B cell (primary cell): Measurements from ENCODE around the gene FRMD3. TPM values are rescaled to one million over a fixed set of nuclear protein-coding genes. Genes with fewer than 3 reads are reported as not detected.

ENCODE experiments used
- ATAC-seq: fragments of 200-7000 bp; cut with Tn5 transposase; one replicate; pipeline ENCODE4 v1.10.0; 2021; ENCODE audit warnings: low read depth, mild to moderate bottlenecking, moderate number of reproducible peaks, moderate library complexity
- CTCF ChIA-PET: fragments of 350-600 bp; sonication (Branson Sonifier 250); formaldehyde crosslinking; loops from one replicate; lab custom pipeline; 2021; ENCODE audit warnings: antibody characterized with exemption, inconsistent platforms; lab: Charles Lee
- POLR2A ChIA-PET: fragments of 350-600 bp; sonication (Branson Sonifier 250); formaldehyde crosslinking; loops from one replicate; lab custom pipeline; 2021; ENCODE audit warnings: antibody characterized with exemption; lab: Charles Lee
- DNase-seq: peaks from one replicate; pipeline ENCODE4 v3.0.0; 2013
- H2AFZ ChIP-seq: 2 replicates; pipeline ENCODE4 v1.6.1; 2012; ENCODE audit warnings: mild to moderate bottlenecking, low read depth, low read length; ENCODE audit not compliant: insufficient read depth, poor library complexity, severe bottlenecking
- H3K27ac ChIP-seq, 2 donors: 1 replicate in 1 of 2; 2 replicates in 1 of 2; pipeline ENCODE4 v1.5.1; 2012 to 2013; ENCODE audit warnings: low read length in 2 of 2, mild to moderate bottlenecking in 2 of 2, moderate library complexity in 1 of 2
- H3K27me3 ChIP-seq, 4 experiments: fragments of 200-600 bp in 1 of 4; sonication (generic) in 1 of 4; replicated peaks in 1 of 4; 1 replicate in 2 of 4; 2 replicates in 2 of 4; pipeline versions ENCODE4 v1.6.1 to v1.7.0; 2013 to 2016; ENCODE audit warnings: low read length in 3 of 4, mild to moderate bottlenecking in 2 of 4, mixed read lengths in 1 of 4, moderate library complexity in 1 of 4; ENCODE audit not compliant: insufficient read depth in 4 of 4, control insufficient read depth in 3 of 4; ENCODE audit errors: control extremely low read depth in 1 of 4
- H3K36me3 ChIP-seq, 2 experiments: replicated peaks in 1 of 2; 1 replicate in 1 of 2; 2 replicates in 1 of 2; pipeline versions ENCODE4 v1.6.1 to v1.7.1; 2013; ENCODE audit warnings: low read length in 1 of 2; ENCODE audit not compliant: insufficient read depth in 2 of 2, control insufficient read depth in 1 of 2; ENCODE audit errors: control extremely low read depth in 1 of 2, extremely low read depth in 1 of 2
- H3K4me1 ChIP-seq, 2 donors: fragments of 200-600 bp in 1 of 2; sonication (generic) in 1 of 2; 1 replicate in 1 of 2; 2 replicates in 1 of 2; pipeline versions ENCODE4 v1.5.1 to v1.6.1; 2013 to 2017; ENCODE audit warnings: low read length in 2 of 2; ENCODE audit not compliant: control insufficient read depth in 2 of 2, insufficient read depth in 2 of 2
- H3K4me2 ChIP-seq: replicated peaks from 2 replicates; pipeline ENCODE3; 2012; ENCODE audit warnings: mild to moderate bottlenecking, low read depth, low read length; ENCODE audit not compliant: poor library complexity, severe bottlenecking
- H3K4me3 ChIP-seq, 5 experiments: fragments of 200-600 bp in 1 of 5; sonication (generic) in 1 of 5; 1 replicate in 3 of 5; 2 replicates in 2 of 5; pipeline versions ENCODE4 v1.5.1 to v1.7.0; 2011 to 2016; ENCODE audit warnings: low read length in 4 of 5, mild to moderate bottlenecking in 4 of 5, low read depth in 2 of 5, control low read depth in 1 of 5, moderate library complexity in 1 of 5; ENCODE audit not compliant: insufficient read depth in 1 of 5; ENCODE audit errors: control extremely low read depth in 1 of 5, extremely low read depth in 1 of 5
- H3K79me2 ChIP-seq: fragments of 200-600 bp; sonication (generic); one replicate; pipeline ENCODE4 v1.6.0; 2016; ENCODE audit warnings: low read length; ENCODE audit not compliant: control insufficient read depth, insufficient read depth
- H3K9ac ChIP-seq: fragments of 200-600 bp; sonication (generic); 2 replicates; pipeline ENCODE4 v1.6.1; 2017; ENCODE audit warnings: mild to moderate bottlenecking, low read length, moderate library complexity
- H3K9me3 ChIP-seq, 3 donors: one replicate each; pipeline versions ENCODE4 v1.6.1 to v1.7.1; 2013; ENCODE audit warnings: low read length in 2 of 3; ENCODE audit not compliant: control insufficient read depth in 2 of 3, insufficient read depth in 1 of 3; ENCODE audit errors: control extremely low read depth in 1 of 3
- H4K20me1 ChIP-seq: 2 replicates; pipeline ENCODE4 v1.6.0; 2012; ENCODE audit warnings: mild to moderate bottlenecking, low read length; ENCODE audit not compliant: insufficient read depth, control insufficient read depth, poor library complexity, severe bottlenecking
- H3K27ac Mint-ChIP-seq: one replicate; pipeline ENCODE4 v1.8.0; 2021; ENCODE audit warnings: mixed read lengths
- H3K27me3 Mint-ChIP-seq: one replicate; pipeline ENCODE4 v1.8.0; 2021; ENCODE audit warnings: mixed read lengths
- H3K4me1 Mint-ChIP-seq: one replicate; pipeline ENCODE4 v1.8.0; 2021; ENCODE audit warnings: mixed read lengths
- H3K4me3 Mint-ChIP-seq: one replicate; pipeline ENCODE4 v1.8.0; 2021; ENCODE audit warnings: mixed read lengths
- H3K9me3 Mint-ChIP-seq: one replicate; pipeline ENCODE4 v1.8.0; 2022; ENCODE audit warnings: mixed read lengths; ENCODE audit not compliant: insufficient read depth
- CTCF ChIP-seq: fragments of 200-600 bp; IDR thresholded peaks from one replicate; pipeline ENCODE4 v1.8.0; 2022; ENCODE audit warnings: antibody characterized with exemption, mild to moderate bottlenecking
- EZH2 ChIP-seq: IDR thresholded peaks from 2 replicates; pipeline ENCODE4 v1.6.1; 2012; ENCODE audit warnings: borderline replicate concordance, low read depth, mild to moderate bottlenecking, moderate library complexity, low read length; ENCODE audit not compliant: insufficient read depth, poor library complexity, severe bottlenecking
- WGBS: methylation state at CpG from one replicate; pipeline ENCODE4 v1.1.5; 2013; ENCODE audit warnings: missing lambda C conversion rate; ENCODE audit not compliant: insufficient coverage; 5-methylcytosine and 5-hydroxymethylcytosine counted together
- intact Hi-C: fragments of 100-400 bp; cut with micrococcal nuclease; formaldehyde crosslinking; loops from one replicate; pipeline ENCODE4 v1.10.0; 2022
- polyA plus RNA-seq: library from polyadenylated mRNA; depleted of rRNA; stranded (reverse); fragments of >200 nt; gene quantifications from 2 replicates; pipeline ENCODE4 v1.2.3, GENCODE V29; 2012
- total RNA-seq, 2 donors: library from RNA; stranded (reverse); fragments of 120-200 nt in 1 of 2; gene quantifications; 1 replicate in 1 of 2; 2 replicates in 1 of 2; pipeline versions ENCODE4 v1.2.3 to v1.2.4, GENCODE V29; 2013 to 2022

The FRMD3 gene
- total and polyA plus RNA-seq, 2 donors (not counting 1 experiment from before 2014, with no cell fraction given) = 0.37 to 0.49 TPM

GRCh38 chr9:83433846-83434245, 104.4 kb downstream of the FRMD3 start:
- H3K36me3 ChIP-seq = no peaks in the 10 kb centered on the region
- DNase-seq (no peak), ATAC-seq (no peak)
- no peak overlapping the region for H3K27ac ChIP-seq
- TF ChIP-seq CTCF (no peak), EZH2 (no peak)
- H3K4me1 ChIP-seq = no peaks in the 10 kb centered on the region
- Mint-ChIP-seq H3K4me1 (no peaks in the 10 kb centered on the region), H3K9me3 (no peaks in the 10 kb centered on the region), H3K4me3 (no peak overlapping the region), H3K27ac (no peak overlapping the region), H3K27me3 (no peaks in the 10 kb centered on the region)
- no peaks in the 10 kb centered on the region for H3K9me3 ChIP-seq
- H4K20me1 ChIP-seq = no peaks in the 10 kb centered on the region
- no peak overlapping the region for H3K4me3 ChIP-seq
- no peaks in the 10 kb centered on the region for H3K79me2 ChIP-seq
- H2AFZ ChIP-seq = no peak overlapping the region
- no peak overlapping the region for H3K9ac ChIP-seq
- no peak overlapping the region for H3K4me2 ChIP-seq
- ChIA-PET CTCF (no interaction called here), POLR2A (no interaction called here)
- intact Hi-C loops = no loop called here
- H3K27me3 ChIP-seq = no peaks in the 10 kb centered on the region
- 83% methylated on average over 1 of the region's 1 CpG for WGBS

- no peaks in the 10 kb centered on the region for H3K4me1 ChIP-seq
- Mint-ChIP-seq H3K9me3 (no peaks in the 10 kb centered on the region), H3K27me3 (no peaks in the 10 kb centered on the region), H3K4me1 (no peaks in the 10 kb centered on the region), H3K4me3 (no peak overlapping the region), H3K27ac (no peak overlapping the region)
- H3K9ac ChIP-seq = no peak overlapping the region
- no peak overlapping the region for H3K4me3 ChIP-seq
- POLR2A ChIA-PET = no interaction called here
- H3K9me3 ChIP-seq = no peaks in the 10 kb centered on the region
- no peaks in the 10 kb centered on the region for H3K36me3 ChIP-seq
- WGBS = no CpG with 5 or more reads among the region's 2 CpGs
- H3K27me3 ChIP-seq = no peaks in the 10 kb centered on the region
- no peak overlapping the region for H3K4me2 ChIP-seq
- no peaks in the 10 kb centered on the region for H4K20me1 ChIP-seq
- intact Hi-C loops = no loop called here
- no peak overlapping the region for H2AFZ ChIP-seq
- CTCF ChIA-PET = no interaction called here
- TF ChIP-seq CTCF (no peak), EZH2 (no peak)
- no peak overlapping the region for H3K27ac ChIP-seq
- DNase-seq (no peak), ATAC-seq (no peak)
- no peaks in the 10 kb centered on the region for H3K79me2 ChIP-seq
Observed at GRCh38 chr9:83432877-83433550, 105.2 kb downstream of the FRMD3 start.
